Colon (tissue), 2 donors: ENCODE measurements around the gene OPHN1.
"Not testable (repeated sequence)": the region's sequence is repeated elsewhere in the genome, so short reads cannot be mapped to it uniquely, and the experiment has no call there.

Source experiments
- FAIRE-seq: peaks from 2 replicates; lab custom pipeline; 2012; peaks lifted over from hg19 to GRCh38; lab: Jason Lieb, UNC
- donor health status: control.
- donor health status: control.

Gene OPHN1

DNA sequence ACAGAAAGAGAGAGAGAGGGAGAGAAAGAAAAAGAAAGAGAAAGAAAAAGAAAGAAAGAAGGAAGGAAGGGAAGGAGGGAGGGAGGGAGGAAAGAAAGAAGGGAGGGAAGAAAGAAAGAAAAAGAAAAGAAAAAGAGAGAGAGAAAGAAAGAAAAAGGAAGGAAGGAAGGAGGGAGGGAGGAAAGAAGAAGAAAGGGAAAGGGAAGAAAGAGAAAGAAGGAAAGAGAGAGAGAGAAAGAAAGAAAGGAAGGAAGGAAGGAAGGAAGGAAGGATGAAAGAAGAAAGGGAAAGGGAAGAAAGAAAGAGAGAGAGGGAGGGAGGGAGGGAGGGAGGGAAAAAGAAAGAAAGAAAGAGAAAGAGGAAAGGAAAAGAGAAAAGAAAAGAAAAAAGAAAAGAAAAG lies 10.8 kb downstream of the OPHN1 start:
- FAIRE-seq: no peak

DNA sequence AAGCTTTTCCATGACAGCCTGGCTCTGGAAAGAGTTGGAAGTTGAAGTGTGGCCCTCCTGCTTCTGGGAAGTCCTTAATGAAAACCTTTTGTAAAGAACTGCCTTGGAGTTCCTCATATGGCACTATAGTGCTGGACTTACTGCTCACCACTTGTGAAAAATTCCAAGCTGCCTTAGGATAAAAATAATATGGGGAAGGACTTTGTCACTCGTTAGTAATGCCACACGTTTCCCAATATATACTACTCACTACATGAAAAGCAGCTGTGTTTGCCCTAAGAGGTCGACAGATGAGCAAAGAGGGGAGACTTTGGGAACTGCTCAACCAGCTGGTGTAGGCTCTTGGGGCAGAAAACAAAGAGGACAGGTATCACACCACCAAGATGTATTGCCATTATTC lies 11.7 kb downstream of the OPHN1 start:
- no peak for FAIRE-seq

DNA sequence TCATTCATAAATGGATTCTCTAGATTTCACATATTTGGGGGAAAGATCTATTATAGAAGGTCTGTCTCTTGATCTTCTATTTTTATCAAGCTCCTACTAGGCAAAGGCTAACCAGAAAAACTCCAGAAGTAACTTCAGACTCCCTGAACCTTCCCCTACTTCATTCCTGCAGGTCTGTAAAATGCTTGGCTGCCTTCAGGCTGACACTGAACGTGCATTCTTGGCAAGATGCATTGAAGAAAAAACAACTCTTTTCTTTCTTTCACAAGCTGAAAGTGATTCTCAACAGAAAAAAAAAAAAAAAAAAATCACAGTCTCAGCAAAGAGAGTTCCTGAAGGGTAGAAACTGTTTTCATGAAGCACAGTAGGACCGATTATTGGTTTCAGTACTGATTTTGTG lies 12.7 kb downstream of the OPHN1 start:
- no peak for FAIRE-seq

GRCh38 chrX:68419975-68420374 lies 13.3 kb downstream of the OPHN1 start:
- FAIRE-seq: no peak

DNA sequence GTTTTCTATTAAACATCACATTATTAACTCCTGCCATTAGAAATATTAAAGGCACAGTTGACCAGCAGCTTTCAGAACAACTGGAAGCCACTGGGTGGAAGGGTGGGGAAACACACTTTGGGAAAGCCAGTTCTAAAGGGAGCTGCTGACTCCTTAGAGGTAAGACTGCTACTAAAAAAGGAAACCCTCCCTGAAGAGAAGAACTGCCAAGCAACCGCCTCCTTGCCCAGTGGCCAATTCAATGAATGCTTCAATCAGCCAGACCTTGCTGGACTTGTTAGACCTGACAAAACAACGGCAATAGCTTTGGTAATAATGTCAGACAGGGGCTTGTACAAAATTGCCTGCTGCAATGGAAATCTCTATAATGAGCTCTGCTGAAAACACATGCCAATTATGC lies 15.6 kb downstream of the OPHN1 start:
- no peak for FAIRE-seq

DNA sequence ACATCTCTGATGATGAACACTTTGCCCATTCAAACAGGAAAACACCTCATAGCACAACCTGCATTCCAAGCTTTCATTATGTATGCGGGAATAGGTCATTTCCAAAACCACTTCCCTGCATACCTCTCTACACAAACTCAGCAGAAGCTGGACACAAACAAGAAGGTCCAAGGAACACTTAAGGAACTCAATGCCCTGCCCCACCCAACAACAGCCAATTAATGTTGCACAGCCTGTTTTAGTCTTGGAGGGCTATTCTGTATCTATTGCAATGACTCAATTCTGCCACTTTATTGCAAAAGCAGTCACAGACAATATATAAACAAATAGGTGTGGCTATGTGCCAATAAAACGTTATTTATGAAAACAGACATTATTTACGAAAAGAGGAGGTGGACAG lies 16.7 kb downstream of the OPHN1 start:
- FAIRE-seq: no peak

DNA sequence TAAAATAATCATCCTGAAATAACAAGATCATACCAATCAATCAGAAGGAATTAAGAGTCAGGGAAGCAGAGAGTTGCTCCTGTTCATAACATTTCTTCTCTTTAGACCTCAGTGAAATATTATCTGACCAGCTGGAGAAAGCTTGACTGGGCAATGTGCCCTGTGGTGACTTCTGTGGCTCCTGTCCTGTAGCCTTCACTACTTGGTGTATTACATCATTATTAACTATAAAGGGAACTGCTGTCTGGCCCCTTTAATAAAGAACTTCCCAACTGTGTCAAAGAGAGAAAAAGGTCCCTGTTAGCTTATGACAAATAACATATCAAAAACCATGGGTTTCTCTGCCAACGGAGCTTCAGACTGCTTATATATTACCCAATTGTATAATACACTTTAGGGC lies 18.0 kb downstream of the OPHN1 start:
- no peak for FAIRE-seq

DNA sequence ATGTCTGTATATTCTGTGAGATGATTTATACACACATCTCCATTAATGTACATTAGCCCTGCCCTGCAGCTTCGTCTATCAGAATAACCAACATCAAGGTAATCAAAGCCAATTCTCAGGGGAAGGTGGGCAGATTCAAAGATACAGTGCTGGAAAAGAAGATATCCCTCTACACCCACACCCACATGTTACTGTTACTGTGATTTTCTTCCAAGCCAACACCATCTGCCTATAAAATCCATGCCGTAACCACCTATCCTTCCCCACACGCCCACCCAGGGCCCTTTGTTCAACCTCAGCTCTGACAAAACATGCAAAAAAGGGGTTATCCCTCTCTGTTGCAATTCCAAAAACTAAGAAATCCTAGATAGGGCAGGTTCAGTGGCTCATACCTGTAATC lies 20.0 kb downstream of the OPHN1 start:
- FAIRE-seq: no peak

DNA sequence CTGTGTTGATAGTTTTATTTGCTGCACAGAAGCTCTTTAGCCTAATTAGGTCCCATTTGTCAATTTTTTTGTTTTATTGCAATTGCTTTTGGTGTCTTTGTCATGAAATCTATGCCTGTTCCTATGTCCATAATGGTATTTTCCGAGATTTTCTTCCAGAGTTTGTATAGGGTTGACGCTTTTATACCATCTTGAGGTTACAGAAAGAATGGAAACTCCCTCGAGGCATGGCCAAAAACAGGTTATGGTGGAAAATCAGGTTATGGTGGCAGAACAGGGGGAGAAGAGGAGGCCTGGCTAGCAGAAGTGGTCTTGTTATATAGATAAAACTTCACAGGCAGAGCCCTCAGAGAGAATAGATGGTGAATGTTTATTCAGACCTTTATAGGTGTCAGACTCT lies 21.6 kb downstream of the OPHN1 start:
- no peak for FAIRE-seq

GRCh38 chrX:68409194-68409593 lies 24.1 kb downstream of the OPHN1 start:
- FAIRE-seq: no peak

GRCh38 chrX:68403522-68403921 lies 29.8 kb downstream of the OPHN1 start:
- no peak for FAIRE-seq

GRCh38 chrX:68403038-68403437 lies 30.3 kb downstream of the OPHN1 start:
- FAIRE-seq: no peak

- FAIRE-seq: no peak
Observed at GRCh38 chrX:68402094-68402493, 31.2 kb downstream of the OPHN1 start.

DNA sequence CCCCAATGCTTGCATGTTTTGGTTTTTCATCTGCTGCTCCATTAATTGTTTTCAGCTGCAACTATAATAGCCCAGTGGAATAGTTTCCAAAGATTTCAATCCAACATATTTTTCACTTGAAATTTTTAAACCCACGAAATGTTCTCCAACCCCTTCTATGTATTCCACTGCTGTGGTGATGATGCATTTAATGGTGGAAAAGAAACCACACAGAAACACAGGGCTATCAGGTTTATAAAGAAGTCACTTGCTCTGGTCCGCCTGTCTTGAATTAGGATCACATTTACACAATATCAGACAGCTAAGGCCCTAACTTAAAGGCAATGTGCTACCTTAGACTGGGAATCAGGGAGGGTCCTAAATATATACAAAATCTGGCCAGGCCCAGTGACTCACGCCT lies 35.0 kb downstream of the OPHN1 start:
- FAIRE-seq: no peak

DNA sequence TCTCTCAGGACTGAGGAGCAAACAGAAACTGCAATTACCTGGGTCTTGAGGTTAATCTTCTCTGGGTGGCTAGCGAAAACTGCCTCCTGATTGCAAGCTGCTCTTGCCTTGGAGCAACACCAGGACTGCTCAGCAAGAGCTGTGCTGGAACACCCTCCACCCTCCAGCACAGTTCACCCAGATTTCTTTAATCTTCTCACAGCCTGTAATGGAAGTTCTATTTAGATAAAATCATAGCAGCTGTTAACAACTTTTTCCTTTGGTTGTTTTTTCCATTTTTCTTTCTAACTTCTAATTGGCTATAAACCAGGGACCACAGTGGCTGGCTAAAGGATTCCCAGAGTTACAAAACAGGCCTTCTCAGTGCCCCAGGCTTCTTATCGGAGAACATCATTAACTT lies 36.3 kb downstream of the OPHN1 start:
- FAIRE-seq: no peak

GRCh38 chrX:68389419-68389960 lies 43.8 kb downstream of the OPHN1 start:
- FAIRE-seq: peak; percentile 55

- no peak for FAIRE-seq
Observed at GRCh38 chrX:68387776-68388175, 45.5 kb downstream of the OPHN1 start.

- no peak for FAIRE-seq
Observed at GRCh38 chrX:68383540-68383939, 49.8 kb downstream of the OPHN1 start.

GRCh38 chrX:68377579-68377978 lies 55.7 kb downstream of the OPHN1 start:
- FAIRE-seq: not testable (repeated sequence)

GRCh38 chrX:68376373-68376772 lies 56.9 kb downstream of the OPHN1 start:
- no peak for FAIRE-seq

GRCh38 chrX:68375803-68376202 lies 57.5 kb downstream of the OPHN1 start:
- FAIRE-seq: peak; percentile 70

GRCh38 chrX:68372665-68373064 lies 60.6 kb downstream of the OPHN1 start:
- FAIRE-seq: no peak

DNA sequence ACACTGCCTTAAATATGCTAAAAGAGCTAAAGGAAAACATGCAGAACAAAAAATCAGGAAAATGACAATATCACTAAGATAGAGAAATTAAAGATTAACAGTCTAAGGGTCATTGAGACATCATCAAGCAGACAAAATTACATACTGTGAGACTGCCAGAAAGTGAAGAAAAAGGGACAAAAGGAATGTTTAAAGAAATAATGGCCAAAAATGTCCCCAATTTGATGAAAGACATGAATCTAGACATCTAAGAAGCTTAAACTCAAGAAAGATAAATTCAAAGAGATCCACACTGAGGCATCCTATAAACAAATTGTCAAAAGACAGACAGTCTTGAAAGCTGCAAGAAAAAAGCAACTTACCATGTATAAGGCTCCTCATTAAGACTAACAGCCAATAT lies 63.7 kb downstream of the OPHN1 start:
- no peak for FAIRE-seq

GRCh38 chrX:68365341-68365740 lies 68.0 kb downstream of the OPHN1 start:
- FAIRE-seq: no peak

DNA sequence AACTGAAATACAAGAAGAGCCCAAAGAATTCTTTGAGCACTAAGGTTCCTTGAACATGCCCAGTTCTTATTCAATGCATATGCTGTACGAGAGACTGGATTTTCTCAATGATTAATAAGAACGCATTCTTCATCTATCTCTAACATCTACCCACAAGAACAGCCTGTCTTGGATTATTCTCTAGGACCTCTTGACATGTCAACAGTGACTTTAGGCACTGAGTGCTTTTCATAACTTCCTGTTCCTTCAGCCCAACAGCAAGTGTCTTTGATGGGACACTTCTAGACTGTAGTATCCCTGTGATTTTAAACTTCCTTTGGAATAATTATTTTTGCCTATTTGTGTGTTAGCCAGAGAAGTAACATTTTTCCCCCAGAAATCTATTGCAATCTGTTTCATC lies 69.3 kb downstream of the OPHN1 start:
- peak; percentile 80 for FAIRE-seq
